HG02610 (cell line): ENCODE results near the gene CCDC201.

Experiments used
- ATAC-seq: cut with Tn5 transposase; IDR thresholded peaks from one replicate; pipeline ENCODE4 v1.9.1; 2021; ENCODE audit warnings: mild to moderate bottlenecking, moderate library complexity; ENCODE audit not compliant: unreplicated experiment

The CCDC201 gene, protein sequence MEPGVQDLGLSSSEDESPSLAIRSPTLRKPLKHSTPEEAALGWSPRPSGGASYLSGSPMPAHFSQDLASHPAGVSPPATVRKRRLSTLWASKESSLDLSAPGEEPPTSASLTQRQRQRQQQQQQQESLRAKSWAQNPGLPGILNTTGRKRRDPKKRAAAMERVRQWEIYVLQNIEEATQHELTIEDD

DNA sequence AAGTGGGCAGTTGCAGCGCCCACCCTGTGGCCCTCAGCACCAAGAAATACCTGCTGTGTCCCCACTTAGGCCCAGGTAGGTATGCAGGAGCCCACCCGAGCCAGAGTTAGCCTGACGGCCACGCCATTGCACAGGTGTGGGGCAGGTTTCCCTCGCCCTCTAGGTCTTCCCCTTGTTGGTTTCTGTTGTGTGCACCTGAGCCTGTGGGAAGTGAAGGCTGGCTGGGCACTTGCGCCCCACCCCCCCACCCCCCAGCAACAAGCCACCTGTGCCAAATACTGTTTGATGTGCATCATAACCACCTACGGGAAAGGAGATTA, at the start of gene CCDC201:
TSS of gene CCDC201 (minus strand) at position 48 of the 320 bp plus-strand sequence. CDS start 75 bp downstream, outside the sequence.
- no peak for ATAC-seq

DNA sequence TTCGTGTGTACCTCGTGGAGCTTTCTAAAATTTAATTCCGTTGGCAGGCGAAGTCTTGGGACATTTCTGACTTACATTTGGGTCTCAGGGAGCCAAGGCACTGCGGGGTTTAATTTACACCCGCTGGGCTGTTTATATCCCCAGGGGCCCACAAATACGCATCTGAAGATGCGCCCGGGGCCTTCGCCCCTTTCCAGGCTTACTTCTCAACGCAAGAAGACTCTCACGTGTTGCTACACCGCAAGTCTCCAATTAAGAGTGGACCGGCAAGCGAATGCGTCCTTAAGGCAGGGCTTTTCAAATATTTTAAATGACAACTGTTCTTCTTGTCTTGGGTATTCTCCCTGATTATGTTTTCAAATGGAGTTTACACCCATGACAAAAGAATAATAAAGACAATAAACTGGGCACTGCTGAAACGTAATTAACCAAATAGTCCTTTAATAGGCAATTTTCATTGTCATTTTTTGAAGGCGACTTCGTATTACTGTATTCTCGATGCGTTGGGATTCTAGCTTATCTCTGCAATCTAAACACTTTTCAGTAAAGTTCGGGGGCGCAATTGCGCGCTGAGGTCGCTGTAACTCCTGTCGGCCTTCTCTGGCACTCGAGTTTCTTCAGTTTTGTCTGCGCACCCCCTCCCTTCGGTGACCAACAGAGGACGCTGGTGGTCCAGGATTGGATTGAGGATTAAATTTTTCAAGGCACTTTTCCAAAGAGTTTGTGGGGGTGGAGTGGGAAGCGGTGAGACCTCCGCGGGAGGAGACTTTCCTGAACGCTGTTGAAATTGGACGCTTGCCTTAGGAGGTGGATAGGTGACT, 49.0 kb upstream of the CCDC201 start:
- no peak for ATAC-seq

DNA sequence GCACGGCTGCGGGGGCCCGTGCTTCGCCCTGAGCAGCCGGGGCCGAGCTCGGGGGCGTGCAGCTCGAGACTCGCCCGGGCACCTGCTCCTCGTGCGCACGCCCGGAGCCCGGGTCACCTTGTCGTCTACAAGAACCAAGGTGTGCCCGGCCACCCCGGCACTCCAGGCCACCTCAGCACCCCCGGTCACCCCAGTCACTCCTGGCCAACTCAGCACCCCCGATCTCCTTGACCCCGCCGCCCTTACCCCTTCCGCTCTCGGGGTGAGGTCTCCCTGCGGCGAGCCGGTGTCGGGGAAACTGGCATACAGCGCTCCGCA, 48.5 kb upstream of the CCDC201 start:
- ATAC-seq, result no peak

DNA sequence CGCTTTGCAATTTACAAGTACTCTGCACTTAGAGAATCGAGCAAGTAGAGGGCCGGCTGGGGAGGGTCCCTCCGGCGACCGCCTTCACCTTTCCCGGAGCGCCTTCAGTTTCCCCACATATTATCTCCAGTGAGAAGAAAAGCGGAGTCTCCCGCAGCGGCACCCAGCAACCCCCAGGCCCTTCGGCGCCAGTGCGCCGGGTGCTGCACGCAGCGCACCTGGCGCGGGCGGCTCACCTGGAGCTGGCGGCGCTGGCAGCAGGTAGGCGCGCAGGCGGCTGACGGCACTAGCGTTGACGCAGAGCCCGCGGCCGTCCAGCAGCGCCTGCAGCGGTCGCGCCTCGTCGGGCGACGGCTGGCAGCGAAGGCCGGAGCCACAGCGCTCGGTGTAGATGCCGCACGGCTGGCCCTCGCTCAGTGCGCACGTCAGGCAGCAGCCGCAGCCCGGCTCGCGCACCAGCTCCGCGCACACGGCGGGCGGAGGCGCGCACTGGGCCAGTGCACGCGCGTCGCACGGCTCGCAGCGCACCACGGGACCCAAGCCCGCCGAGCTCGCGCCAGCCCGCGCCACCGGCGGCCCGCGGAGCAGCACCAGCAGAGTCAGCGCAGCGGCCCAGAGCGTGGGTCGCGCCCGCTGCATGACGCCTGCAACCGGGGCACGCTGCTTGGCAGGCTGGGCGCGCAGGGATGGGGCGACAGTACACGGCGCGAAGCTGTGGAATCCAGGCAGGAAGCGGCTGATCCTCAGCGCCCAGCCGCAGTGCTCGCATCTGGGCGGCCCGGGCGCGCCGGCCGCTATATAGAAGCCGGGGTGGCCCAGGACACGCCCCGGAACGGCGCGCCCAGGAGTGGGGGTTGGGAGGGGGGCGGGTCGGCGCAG, 47.9 kb upstream of the CCDC201 start, which contains the start of gene IGFBP3:
TSS of gene IGFBP3 (minus strand) at position 771 of the 879 bp plus-strand sequence. CDS start at position 639, 132 bp downstream.
- ATAC-seq, result no peak

DNA sequence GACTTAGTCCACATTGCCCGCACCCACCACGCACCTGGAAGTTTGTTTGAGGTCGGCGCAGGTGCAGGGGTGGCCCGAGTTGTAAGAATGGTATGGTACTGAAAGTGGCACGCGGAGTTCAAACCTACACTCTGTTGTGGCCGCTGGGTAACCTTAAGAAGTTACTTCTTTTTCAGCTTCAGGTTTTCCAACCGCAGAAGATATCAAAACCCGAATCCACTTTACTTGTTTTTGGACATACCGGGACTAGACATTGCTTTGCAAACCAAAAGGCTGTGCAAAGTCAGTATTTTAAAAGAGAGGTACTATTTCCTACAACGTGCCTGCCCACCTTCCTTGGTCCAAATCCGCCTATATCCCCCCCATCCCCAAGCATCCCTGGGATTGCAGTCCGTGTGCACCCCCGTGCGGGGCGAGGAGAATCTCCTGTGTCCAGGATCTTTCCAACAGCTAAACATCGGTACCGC, 47.1 kb upstream of the CCDC201 start:
- no peak for ATAC-seq

DNA sequence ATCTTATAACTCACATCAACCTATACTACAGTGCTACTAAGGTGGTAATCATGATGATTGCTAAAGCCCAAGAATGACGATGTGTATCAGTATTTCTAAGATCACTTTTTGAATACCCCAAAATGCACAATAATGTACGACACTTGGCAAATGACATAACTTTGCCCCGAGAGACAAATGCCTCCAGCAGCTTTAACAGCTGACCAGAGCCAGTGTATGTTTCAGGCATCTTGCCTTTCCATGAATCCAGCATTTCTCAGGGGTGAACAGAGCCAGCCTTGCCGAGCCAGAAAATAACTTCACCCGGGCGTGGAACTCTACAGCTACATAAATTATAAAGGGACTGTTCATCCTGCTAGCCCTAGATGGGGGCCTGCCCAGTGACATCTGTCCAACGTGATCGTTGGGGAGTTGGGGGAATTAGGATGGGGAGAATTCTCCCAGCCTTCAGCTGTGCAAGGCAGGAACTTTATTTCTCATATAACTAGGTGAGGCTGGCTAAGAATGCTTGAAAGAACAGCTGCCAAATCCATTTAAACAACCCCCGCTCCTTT, 46.4 kb upstream of the CCDC201 start:
- no peak for ATAC-seq

DNA sequence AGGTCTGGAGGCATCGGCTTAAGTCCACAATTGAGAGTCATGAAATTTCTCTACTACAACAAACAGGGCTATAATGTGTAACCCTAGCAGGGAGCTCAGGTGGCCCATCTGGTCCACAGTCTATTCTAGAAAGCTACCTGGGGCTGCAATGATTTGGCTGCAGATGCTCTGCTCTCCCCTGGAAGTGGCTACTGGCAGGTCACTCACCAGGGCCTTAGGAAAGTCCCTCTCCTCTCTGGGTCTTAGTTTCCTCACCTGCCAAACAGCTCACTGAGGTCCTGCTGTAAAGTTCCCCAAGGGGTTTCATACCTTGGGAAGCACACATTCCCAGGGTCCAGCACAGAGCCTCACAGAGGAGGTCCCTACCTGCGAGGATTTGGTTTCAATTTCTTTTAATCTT, 45.7 kb upstream of the CCDC201 start:
- no peak for ATAC-seq

DNA sequence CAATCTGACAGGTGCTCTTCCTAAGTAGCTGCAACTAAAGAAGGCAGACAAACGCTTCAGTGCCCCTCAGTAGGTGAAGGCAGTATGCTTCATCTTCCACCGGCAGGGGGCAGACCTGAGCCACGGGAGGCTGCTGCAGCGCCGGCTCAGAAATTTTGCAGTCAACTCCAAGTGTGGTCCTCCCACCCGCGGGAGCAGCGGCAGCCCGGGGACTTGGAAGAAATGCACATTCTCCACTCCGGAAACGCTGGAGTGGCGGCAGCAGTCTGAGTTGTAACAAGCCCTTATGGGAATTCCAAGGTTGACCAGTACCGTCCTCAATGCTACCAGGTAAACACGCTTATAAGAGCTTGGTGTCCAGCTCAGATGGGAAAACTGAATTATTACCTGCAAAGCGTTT, 44.8 kb upstream of the CCDC201 start:
- peak; percentile 67 for ATAC-seq

DNA sequence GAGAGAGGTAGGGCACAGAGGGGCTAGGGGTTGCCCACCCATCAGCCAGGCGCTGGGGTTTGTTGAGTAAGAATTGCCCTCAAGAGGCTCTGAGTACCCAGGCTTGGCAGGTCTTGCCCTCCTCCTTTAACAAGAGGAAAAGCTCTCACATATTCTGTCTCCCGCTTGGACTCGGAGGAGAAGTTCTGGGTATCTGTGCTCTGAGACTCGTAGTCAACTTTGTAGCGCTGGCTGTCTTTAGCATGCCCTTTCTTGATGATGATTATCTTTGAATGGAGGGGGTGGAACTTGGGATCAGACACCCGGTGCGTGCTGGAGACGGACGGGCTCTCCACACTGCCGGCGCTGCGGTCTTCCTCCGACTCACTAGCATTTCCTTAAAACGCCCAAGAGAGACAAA, 44.2 kb upstream of the CCDC201 start:
- no peak for ATAC-seq

DNA sequence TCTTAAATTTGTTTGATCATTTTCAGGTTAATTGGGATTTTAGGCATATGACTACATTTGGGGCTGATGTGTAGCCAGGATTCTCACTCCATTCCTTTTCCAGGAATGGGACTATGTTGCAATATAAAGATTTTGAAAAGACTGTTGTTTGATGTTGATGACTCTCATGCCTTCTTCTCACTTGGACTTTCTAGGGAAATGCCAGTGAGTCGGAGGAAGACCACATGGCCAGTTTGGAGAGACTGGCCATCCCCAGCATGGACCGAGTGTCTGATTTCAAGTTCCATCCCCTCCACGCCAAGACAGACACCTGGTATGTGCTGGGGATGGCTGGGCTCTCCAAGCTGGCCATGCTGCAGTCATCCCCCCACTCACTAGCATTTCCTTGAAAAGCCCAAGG, 42.7 kb upstream of the CCDC201 start:
- ATAC-seq, result no peak

DNA sequence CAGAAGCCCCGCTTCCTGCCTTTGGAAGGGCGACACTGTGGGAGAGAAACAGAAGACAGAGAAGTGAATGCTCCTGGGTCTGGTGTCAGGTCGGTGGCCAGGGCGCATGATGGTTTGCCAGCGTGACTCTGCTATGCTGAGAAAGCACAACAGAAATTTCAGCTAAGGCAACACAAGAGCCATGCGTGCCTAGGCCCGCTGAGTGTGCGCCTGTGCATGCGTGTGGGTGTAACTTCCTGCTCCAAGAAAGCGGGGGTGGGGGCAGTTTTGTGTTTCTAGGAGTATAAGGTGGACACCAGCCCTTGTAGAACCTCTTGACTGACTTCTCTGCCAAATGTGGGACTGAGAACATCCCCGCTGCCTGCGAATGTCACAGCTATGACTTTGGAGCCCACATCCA, 42.0 kb upstream of the CCDC201 start:
- ATAC-seq, result no peak

DNA sequence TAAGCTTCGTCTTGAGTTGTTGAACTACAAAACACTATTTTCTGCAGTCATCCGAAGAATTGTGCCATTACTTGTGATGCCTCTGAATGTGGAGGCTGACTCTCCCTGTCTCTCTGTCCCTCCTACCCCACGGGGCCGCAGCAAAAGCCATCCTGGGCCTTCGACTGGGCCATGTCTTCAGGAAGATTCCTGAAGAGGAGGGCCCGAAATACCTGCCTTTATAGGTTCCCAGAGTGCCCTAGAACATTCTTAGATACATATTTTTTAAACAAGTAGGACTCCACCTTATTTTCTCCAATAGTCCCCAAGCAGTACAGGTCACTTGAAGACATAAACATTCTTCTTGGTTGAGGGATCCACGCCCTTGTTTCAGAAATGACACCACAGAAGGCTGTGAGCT, 40.1 kb upstream of the CCDC201 start:
- ATAC-seq, result no peak

DNA sequence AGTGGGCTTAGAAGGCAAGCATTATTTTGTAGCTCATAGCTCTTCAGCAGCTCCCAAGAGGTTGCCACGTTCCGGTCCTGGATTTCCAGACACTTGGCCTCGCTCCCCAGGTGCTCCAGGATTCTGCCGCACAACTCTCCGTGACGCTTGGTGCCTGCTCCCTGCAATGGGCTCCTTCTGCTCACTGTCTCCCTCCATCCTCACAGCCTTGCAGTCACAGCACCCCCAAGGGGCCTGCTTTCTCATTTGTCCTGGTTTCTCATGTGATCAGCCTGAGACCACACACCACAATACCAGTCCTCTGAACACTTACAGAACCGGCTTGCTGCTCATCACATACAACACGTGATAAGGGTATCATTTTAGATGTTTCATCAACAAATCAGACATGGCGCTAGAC, 38.4 kb upstream of the CCDC201 start:
- no peak for ATAC-seq

DNA sequence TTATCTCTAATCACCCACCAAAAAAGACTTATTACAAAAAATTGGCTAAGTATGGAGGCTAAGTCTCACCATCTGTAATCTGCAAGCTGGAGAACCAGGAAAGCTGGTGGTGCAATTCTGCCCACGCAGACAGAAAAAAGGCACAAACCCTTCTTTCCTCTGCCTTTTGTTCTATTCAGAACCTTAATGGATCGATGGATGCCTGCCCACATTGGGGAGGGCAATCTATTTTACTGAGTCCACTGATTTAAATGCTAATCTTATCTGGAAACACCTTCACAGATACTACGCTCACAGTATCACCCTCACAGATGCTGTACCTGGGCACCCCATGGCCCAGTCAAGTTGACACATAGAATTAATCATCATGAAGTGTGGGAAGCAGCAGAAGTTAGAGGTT, 38.0 kb upstream of the CCDC201 start:
- no peak for ATAC-seq

DNA sequence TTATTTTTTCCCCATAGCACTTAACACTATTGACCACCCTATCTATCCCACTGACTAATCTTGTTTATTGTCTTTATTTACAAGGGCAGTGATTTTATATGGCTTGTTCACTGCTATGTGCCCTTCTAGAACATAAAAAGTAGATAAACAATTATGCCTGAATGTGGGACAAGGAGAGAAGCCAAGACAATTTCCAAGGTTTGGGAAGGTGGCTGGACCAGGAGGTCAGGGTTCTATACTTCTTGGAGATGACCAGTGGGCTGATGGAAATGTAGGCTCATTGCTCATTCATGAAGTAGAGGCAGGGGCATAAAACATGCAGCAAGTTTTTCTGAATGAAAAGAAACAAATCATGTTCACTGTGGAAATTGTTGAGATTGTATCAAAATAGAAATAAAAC, 36.7 kb upstream of the CCDC201 start:
- ATAC-seq, result no peak

DNA sequence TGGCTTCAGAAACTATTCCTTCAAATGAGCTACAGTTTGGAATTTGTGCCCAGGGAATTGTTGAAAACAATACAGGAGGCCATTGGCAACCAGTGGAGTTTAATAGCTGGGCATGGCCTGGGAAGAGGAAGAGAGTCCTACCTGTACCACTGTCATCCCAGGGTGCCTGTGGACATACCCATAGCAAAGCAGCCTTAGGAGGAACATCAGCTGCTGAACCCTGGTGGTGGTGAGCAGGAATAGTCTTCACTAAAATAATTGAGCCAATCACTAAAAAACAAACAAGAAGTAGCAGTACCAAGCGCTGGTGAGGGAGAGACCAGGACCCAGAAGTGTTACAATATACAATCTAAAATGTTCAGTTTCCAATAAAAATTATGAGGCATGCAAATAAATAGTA, 29.9 kb upstream of the CCDC201 start:
- no peak for ATAC-seq

DNA sequence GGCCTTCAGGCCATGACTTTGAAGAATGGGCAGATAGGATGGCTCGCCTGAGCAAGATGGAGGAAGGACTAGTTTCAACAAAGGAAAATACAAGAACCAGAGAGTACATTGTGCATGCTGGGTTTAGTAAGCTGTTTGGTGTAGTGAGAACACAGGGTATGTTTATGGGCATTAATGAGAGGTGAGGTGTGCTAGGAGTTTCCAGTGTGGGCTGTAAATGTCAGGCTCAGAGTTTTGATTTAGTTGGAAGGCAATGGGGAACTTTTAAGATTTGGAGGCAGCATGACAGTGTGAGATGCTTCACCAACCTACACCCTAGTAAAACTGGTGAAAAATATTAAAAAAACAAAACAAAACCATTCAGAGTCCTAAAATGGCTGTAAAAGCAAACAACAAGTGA, 28.7 kb upstream of the CCDC201 start:
- no peak for ATAC-seq

DNA sequence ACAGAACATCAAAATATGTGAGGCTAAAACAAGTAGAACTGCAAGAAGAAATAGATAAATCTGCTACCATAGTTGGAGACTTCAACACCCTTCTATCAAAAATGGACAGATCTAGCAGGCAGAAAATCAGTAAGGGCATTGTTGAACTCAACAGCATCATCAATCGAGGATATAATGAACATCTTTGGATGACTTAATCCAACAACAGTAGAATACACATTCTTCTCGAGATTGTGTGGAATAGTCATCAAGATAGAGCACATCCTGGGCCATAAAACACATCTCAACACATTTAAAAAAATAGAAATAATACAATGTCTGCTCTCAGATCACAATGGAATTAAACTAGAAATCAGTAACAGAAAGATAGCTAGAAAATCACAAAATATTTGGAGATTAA, 25.3 kb upstream of the CCDC201 start:
- no peak for ATAC-seq

DNA sequence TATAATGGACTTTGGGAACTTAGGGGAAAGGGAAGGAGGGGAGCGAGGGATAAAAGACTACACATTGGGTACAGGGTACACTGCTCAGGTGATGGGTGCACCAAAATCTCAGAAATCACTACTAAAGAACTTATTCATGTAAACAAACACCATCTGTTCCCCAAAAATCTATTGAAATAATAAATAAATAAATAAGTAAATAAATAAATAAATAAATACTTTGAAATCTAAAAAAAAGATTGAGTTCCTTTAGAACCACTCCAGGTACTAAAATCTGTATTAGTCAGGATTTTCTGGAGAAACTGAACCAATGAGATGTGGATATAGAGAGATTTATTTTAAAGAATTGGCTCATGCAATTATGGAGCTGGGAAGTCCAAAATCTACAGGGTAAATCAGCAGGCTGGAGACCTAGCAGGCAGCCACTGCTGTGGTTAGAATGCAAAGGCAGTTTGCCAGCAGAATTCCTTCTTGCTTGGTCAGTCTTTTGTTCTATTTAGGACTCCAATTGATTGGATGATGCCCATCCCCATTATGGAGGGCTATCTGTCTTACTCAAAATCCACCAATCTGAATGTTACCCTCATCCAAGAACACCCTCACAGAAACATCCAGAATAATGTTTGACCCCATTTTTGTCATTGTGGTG, 24.3 kb upstream of the CCDC201 start:
- no peak for ATAC-seq

DNA sequence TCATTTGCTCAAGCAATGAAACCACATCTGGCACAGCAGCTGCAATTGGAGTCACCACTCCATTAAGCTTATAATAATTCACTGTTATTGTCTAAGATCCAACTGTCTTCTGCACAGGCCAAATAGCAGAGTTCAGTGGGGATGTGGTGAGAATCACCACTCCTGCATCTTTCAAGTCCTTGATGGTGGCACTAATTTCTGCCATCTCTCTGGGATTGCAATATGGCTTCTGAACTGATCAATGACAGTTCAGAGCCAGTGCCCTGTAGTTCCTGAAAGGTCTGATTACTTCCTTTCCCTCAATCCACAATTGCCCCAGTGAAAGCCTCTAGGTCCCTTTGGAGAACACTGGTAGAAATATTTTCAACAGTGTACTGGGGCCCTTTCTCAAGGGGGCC, 21.8 kb upstream of the CCDC201 start:
- ATAC-seq, result no peak
